T-helper 2 cell treated with Interferon-gamma antibody and Interleukin-4, amounts not matched to agents 100 ng/mL and 5 ng/mL, for 36 hours (primary cell): Measurements from ENCODE around the gene GPSM1. TPM values are rescaled to one million over a fixed set of nuclear protein-coding genes. Genes with fewer than 3 reads are reported as not detected.

ENCODE experiments used
- intact Hi-C: fragments of 100-400 bp; cut with micrococcal nuclease; formaldehyde crosslinking; loops from one replicate; pipeline ENCODE4 v1.15.1; 2023
- total RNA-seq: library from RNA; stranded (reverse); gene quantifications from 2 replicates; pipeline ENCODE4 v1.2.3, GENCODE V29; 2022

GPSM1 gene
- total RNA-seq, 1 donor from 2014 or later = 11.4 TPM

DNA sequence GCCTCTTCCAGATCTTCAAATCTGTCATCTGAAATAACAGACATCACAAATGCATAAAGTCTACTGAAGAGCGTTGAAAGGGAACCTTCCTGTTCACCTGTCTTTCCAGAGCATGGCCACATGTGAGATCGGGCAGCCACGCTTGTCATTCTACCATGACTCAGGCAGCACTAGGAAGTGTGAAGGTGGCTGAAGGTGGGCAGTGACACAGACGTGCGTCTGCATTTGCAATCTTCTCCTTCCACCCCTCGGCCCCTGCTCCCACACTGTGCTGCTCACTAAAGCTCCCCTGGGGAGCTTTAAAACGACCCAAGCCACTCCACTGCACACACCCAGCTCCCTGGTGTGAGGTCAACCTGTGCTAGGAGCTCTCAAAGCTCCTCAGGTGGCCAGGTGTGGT lies 80.6 kb downstream of the GPSM1 start:
- intact Hi-C loops = loop anchor here (10.0 kb wide), 1 partner anchor 127 kb away; no protein-coding TSS in a partner anchor

Other genes with a start within 250 kb of the GPSM1 start
- gene NACC2, start 232.2 kb upstream of the GPSM1 start, total RNA-seq = 3.2 and 3.7 TPM in 2 replicates
- gene TMEM250, start 208.7 kb upstream of the GPSM1 start, total RNA-seq = 51.4 and 53.9 TPM in 2 replicates
- not detected in 2 replicates for gene LHX3, start 122.4 kb upstream of the GPSM1 start, total RNA-seq
- 14.3 and 15.6 TPM in 2 replicates for gene QSOX2, start 81.7 kb upstream of the GPSM1 start, total RNA-seq
- gene CCDC187, start 23.4 kb upstream of the GPSM1 start, total RNA-seq = 0.02 TPM in 1 of 2 replicates, not detected in the other
- 18.8 and 20.0 TPM in 2 replicates for gene DNLZ, start 36.2 kb downstream of the GPSM1 start, total RNA-seq
- gene CARD9, start 46.1 kb downstream of the GPSM1 start, total RNA-seq = 3.8 TPM in 2 replicates
- 13.2 and 15.2 TPM in 2 replicates for gene SNAPC4, start 72.6 kb downstream of the GPSM1 start, total RNA-seq
- gene ENTR1, start 83.1 kb downstream of the GPSM1 start, total RNA-seq = 65.1 and 69.9 TPM in 2 replicates
- gene PMPCA, start 83.1 kb downstream of the GPSM1 start, total RNA-seq = 58.5 and 62.4 TPM in 2 replicates
- 18.5 and 19.5 TPM in 2 replicates for gene INPP5E, start 112.3 kb downstream of the GPSM1 start, total RNA-seq
- gene SEC16A, start 155.5 kb downstream of the GPSM1 start, total RNA-seq = 71.0 and 72.5 TPM in 2 replicates
- 66.1 and 67.4 TPM in 2 replicates for gene NOTCH1, start 218.5 kb downstream of the GPSM1 start, total RNA-seq